Panc1 (cell line): ENCODE data around the gene GPX3. TPM values are rescaled to one million over a fixed set of nuclear protein-coding genes. Genes with fewer than 3 reads are reported as not detected.

Source experiments
- ATAC-seq: fragments of 200-7000 bp; cut with Tn5 transposase; 2 replicates; pipeline ENCODE4 v1.9.1; 2020; ENCODE audit warnings: mild to moderate bottlenecking, moderate library complexity
- BruUV-seq: library from RNA; stranded (reverse); fragments of 400-500 nt; replicated peaks from 2 replicates; lab custom pipeline; 2021; lab: Mats Ljungman, UMichigan
- CTCF ChIA-PET: fragments of 300-600 bp; sonication (Branson Sonifier 250); formaldehyde crosslinking; loops from one replicate; lab custom pipeline; 2022; ENCODE audit warnings: antibody characterized with exemption; lab: Charles Lee
- POLR2A ChIA-PET: fragments of 300-600 bp; sonication (Branson Sonifier 250); formaldehyde crosslinking; loops from one replicate; lab custom pipeline; 2022; ENCODE audit warnings: antibody characterized with exemption; lab: Charles Lee
- DNase-seq: peaks from one replicate; pipeline ENCODE4 v3.0.0-alpha.2; 2010; ENCODE audit warnings: low read depth, low spot score
- H3K27ac ChIP-seq: 2 replicates; pipeline ENCODE4 v1.5.1; 2011; ENCODE audit warnings: mild to moderate bottlenecking, low read length, inconsistent platforms
- H3K27me3 ChIP-seq: fragments of 200-500 bp; sonication (Bioruptor generic); 2 replicates; pipeline ENCODE4 v1.6.0; 2014; ENCODE audit warnings: low read length, inconsistent platforms; ENCODE audit not compliant: control insufficient read depth, insufficient read depth
- H3K36me3 ChIP-seq: fragments of 200-500 bp; sonication (Bioruptor generic); 2 replicates; pipeline ENCODE4 v1.5.1; 2014; ENCODE audit warnings: inconsistent platforms, mild to moderate bottlenecking, low read length, moderate library complexity; ENCODE audit not compliant: control insufficient read depth, insufficient read depth
- H3K4me1 ChIP-seq: 2 replicates; pipeline ENCODE4 v1.5.1; 2011; ENCODE audit warnings: inconsistent platforms, mild to moderate bottlenecking, low read length, moderate library complexity; ENCODE audit not compliant: control insufficient read depth, insufficient read depth
- H3K4me3 ChIP-seq, 2 experiments: 2 replicates each; pipeline ENCODE4 v1.5.1; 2011 to 2012; ENCODE audit warnings: low read depth in 2 of 2, low read length in 2 of 2, mild to moderate bottlenecking in 2 of 2, inconsistent platforms in 1 of 2, moderate library complexity in 1 of 2
- H3K9me3 ChIP-seq: fragments of 200-500 bp; sonication (Bioruptor generic); 2 replicates; pipeline ENCODE4 v1.5.1; 2014; ENCODE audit warnings: low read depth, mild to moderate bottlenecking, inconsistent platforms, low read length, moderate library complexity; ENCODE audit not compliant: control insufficient read depth, insufficient read depth
- CTCF ChIP-seq: fragments of 450-650 bp; IDR thresholded peaks from 2 replicates; pipeline ENCODE4 v1.5.1; 2017; ENCODE audit warnings: mild to moderate bottlenecking
- POLR2AphosphoS5 ChIP-seq: IDR thresholded peaks from 2 replicates; pipeline ENCODE4 v1.6.1; 2012; ENCODE audit warnings: mild to moderate bottlenecking, low read depth, low read length, moderate library complexity
- REST ChIP-seq, 2 experiments: IDR thresholded peaks; 2 replicates each; pipeline ENCODE4 v1.6.1; 2011 to 2012; ENCODE audit warnings: low read depth in 2 of 2, control low read depth in 1 of 2, low read length in 1 of 2, mild to moderate bottlenecking in 1 of 2, moderate library complexity in 1 of 2; ENCODE audit not compliant: insufficient read depth in 1 of 2
- SIN3A ChIP-seq: IDR thresholded peaks from 2 replicates; pipeline ENCODE4 v1.6.1; 2012; ENCODE audit warnings: low read depth, mild to moderate bottlenecking, low read length, moderate library complexity, borderline replicate concordance; ENCODE audit not compliant: insufficient read depth
- TCF7L2 ChIP-seq: IDR thresholded peaks from 2 replicates; pipeline ENCODE4 v1.6.1; 2011; ENCODE audit warnings: mild to moderate bottlenecking, low read depth, low read length, inconsistent platforms
- in situ Hi-C: cut with HindIII; loops from 2 replicates; pipeline ENCODE4 v1.10.0; 2016; ENCODE audit warnings: low sequenced_read_pairs, low pct_unique_long_range_greater_than_20kb
- intact Hi-C: fragments of 100-400 bp; cut with micrococcal nuclease; formaldehyde crosslinking; loops from one replicate; pipeline ENCODE4 v1.10.0; 2022; ENCODE audit not compliant: unreplicated experiment
- total RNA-seq: library from RNA; stranded (reverse); gene quantifications from one replicate; pipeline ENCODE4 v1.2.1, GENCODE V29; 2021; ENCODE audit not compliant: unreplicated experiment

Gene GPX3
- total RNA-seq, 1 experiment from 2014 or later, result 8.5 TPM

- BruUV-seq, result no TSS peak
- CTCF ChIA-PET, result no interaction called here
- POLR2A ChIA-PET, result no interaction called here
Observed at GRCh38 chr5:151018846-151019245, 1.5 kb upstream of the GPX3 start.

GRCh38 chr5:151019331-151019730 is 1.1 kb upstream of the GPX3 start:
- TF ChIP-seq POLR2AphosphoS5, result no peak
- no peak for TF ChIP-seq CTCF
- TF ChIP-seq SIN3A, result no peak
- no peak for TF ChIP-seq REST (IDR thresholded peaks at IDR 0.05; ENCODE audit: insufficient read depth in 1 of 2, low read depth in 2 of 2, low read length in 1 of 2)
- TF ChIP-seq TCF7L2, result no peak
- CTCF ChIA-PET, result no interaction called here
- Histone ChIP-seq H3K36me3 (no peaks in the 10 kb centered on the region), H3K4me3 (no peak overlapping the region), H3K27me3 (no peaks in the 10 kb centered on the region), H3K27ac (no peak overlapping the region), H3K4me1 (0 out of 2 replicates have a peak, but pooled peaks cover 2% of the 10 kb centered on the region), H3K9me3 (no peaks in the 10 kb centered on the region)
- no TSS peak for BruUV-seq
- POLR2A ChIA-PET, result no interaction called here
- DNase-seq, result no peak
- in situ Hi-C loops (no loop called here), intact Hi-C loops (no loop called here)
- no peak for ATAC-seq

More at GRCh38 chr5:151018846-151019245, 1.5 kb upstream of the GPX3 start:
- in situ Hi-C loops (no loop called here), intact Hi-C loops (no loop called here)
- Histone ChIP-seq H3K27me3 (no peaks in the 10 kb centered on the region), H3K36me3 (no peaks in the 10 kb centered on the region), H3K27ac (no peak overlapping the region), H3K4me3 (no peak overlapping the region), H3K9me3 (no peaks in the 10 kb centered on the region), H3K4me1 (no peaks in the 10 kb centered on the region)
- DNase-seq (no peak), ATAC-seq (no peak)
- no peak for TF ChIP-seq TCF7L2
- no peak for TF ChIP-seq SIN3A
- TF ChIP-seq POLR2AphosphoS5, result no peak
- no peak for TF ChIP-seq REST (IDR thresholded peaks at IDR 0.05; ENCODE audit: insufficient read depth in 1 of 2, low read depth in 2 of 2, low read length in 1 of 2)
- TF ChIP-seq CTCF, result no peak
